Skin of body (tissue), 2 donors: Measurements from ENCODE around the gene MYO1A. TPM values are rescaled to one million over a fixed set of nuclear protein-coding genes. Genes with fewer than 3 reads are reported as not detected.
"Not testable (repeated sequence)": the region's sequence is repeated elsewhere in the genome, so short reads cannot be mapped to it uniquely, and the experiment has no call there.

Source experiments
- DNase-seq: peaks from one replicate; lab custom pipeline; 2025; lab: John Stamatoyannopoulos, UW
- total RNA-seq: library from RNA; depleted of rRNA; stranded (reverse); fragments of >200 nt; gene quantifications from one replicate; pipeline ENCODE4 v1.2.3, GENCODE V29; 2014

The MYO1A gene
- total RNA-seq, 1 donor from 2014 or later = 0.69 TPM

DNA sequence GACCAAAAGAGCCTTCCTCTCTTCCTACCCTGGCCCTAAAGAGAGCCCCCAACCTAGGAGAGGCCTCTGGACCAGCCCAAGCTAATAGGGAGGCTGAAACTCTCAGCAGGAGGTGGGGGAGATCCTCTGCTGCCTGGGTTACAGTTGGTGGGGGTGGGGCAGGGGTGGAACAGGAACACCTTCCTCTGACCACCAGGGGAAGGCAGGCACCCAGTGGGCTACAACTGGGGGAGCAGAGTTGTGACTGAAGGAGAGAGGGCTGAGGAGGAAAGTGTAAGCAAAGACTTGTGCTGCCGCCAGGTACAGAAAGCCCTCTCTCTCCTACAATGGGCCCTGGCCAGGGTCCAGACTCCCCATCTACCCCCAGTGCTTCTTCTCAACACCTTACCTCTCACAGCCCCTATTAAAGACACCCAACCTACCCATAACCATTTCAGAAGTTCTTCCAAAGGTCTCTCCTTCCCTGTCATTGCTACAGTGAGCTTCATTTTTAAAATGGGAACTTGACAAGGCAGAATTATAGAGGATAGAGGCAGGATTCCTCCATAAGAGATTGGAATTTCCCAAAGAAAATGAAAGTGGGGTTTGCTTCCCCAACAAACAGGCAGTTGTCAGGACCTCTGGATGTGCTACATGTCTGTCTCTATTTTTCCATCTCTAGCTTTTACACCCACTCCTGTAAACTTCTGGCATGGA, 1.4 kb downstream of the MYO1A start:
- DNase-seq = no peak

DNA sequence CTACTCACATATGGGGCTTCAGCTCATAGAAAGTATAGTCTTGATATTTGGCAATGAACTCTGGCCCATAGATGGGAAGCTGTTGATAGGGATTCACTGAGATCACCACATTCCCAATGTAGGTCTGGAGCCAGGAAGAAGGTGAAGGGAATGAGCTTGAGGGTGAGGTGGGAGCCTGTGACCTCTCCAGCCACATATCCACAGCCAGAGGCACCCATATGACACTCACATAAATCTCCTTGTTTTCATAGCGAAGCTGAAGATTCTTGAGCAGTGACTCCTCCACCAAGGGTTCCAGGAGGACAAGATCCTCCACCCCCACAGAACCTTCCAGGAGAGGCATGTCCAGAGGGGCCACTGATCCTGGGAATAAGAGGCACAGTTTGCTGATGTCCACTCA, 1.9 kb downstream of the MYO1A start:
- no peak for DNase-seq

DNA sequence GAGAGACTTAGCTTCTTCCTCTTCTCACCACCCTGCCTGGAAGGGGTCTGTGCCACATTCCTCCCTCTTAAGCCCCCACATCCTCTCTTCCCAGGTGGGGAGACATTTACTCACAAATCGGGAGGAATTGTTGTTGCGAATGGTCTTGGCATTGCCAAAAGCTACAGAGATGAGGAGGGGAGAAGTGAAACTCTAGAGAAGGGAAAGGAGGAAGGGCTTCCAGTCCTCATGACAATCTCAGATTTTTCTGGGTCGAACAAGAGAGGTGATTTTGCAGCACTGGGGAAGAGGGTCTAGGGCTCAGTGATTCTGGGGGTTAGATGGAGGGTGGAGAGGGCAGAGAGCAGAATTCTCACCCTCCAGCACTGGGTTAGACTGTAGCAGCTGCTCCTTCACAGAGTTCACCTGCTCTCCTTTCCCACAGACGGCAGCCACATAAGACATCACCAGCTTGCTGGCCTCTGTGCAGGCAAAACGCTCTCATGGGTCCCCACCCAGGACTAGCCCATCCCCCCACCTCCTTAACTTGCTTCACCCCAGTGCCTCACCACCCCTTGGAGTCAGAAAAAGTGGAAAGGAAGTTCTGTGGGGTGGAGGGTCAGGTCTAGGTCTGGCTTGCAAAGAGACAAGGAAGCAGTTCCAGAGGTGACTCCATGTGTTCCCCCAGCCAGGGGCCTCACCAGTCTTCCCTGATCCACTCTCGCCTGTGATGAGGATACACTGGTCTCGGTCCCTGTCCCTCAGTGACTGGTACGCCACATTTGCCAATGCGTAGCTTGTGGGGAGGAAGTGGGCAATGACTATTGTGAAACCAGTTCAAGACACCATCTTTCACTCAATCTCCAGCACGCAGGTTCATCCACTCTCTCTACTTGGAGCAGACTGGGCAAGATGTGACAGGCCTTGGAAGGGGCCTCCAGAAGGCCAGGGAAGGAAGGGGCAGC, 2.7 kb downstream of the MYO1A start:
- DNase-seq = no peak

DNA sequence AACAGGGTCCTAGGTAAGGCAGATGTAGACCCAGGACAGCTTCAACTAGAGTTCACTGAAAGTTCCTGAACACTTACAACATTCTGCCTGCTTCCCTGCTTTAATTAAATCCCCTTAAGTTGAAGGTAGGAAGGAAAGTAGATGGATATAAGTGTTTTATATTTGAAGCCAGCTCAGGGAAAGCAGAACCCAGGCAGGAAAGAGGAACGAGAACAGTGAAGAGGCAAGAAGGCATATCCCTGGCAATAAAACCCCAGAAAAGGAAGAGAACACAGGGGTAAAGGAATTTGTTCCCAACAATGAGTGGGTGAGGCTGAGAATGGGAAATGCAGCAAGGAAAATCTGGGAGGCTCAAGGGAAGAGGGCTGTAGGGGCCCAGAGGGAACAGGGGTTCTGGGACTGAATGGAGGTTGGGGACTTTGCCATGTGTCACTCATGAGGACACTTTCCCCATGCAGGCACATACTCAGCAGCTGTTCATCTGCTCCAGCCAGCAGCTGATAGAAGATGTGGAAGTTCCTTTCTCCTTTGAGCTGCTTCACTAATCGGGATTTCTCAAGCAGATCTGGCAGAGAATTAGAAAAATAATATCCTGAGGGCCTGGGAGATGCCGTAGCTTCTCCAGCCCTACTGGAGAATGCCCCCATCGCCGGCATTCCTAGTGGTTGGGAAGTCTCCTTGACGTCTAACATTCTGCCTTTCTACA, 3.7 kb downstream of the MYO1A start:
- DNase-seq = no peak

DNA sequence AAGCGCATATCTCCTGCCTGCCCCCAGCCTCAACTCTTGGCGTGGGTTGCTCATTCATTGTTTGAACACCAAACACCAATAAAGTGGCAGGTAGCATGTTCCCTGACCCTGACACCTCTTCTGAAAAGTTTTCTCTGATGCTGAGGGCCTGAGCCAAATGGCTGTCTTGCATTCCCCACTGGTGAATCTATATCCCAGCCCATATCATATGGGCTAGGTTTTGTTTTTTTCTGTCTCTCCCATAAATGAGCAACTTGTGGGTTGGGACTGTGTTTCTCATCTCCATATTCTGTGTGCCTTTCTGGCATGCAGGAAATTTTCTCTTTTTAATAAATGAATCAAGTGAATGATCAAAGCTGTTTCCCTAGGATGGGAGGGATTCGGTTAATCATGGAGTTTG, 5.0 kb downstream of the MYO1A start:
- no peak for DNase-seq

DNA sequence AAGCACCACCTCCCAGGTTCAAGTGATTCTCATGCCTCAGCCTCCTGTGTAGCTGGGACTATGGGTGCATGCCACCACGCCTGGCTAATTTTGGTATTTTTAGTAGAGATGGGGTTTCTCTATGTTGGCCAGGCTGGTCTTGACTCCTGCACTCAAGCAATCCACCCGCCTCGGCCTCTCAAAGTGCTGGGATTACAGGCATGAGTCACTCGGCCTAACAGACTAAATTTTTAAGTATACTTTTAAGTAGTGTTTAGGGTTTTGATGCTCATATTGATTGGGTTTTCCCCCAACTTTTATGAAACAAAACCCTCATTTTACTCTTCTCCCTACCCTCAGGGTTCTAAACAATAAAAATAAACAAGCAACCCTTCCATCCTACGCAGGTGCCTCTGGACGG, 5.5 kb downstream of the MYO1A start:
- DNase-seq = no peak

DNA sequence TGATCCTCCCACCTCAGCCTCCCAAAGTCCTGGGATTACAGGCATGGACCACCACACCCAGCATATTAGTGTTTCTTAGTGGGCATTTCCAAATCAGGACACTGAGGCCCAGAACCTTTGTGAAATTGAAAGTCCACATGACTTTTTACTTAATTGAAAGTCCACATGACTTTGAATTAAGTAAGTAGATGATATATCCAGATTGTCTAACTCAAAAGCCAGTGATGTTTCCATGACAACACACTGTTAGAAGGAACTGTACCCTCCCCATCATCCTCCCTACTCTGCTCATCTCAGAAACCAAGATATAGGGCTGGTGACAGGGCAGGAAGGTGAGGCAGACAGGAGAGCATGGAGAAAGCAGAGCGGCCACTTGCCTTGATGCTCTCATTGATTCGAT, 7.2 kb downstream of the MYO1A start:
- DNase-seq = no peak

DNA sequence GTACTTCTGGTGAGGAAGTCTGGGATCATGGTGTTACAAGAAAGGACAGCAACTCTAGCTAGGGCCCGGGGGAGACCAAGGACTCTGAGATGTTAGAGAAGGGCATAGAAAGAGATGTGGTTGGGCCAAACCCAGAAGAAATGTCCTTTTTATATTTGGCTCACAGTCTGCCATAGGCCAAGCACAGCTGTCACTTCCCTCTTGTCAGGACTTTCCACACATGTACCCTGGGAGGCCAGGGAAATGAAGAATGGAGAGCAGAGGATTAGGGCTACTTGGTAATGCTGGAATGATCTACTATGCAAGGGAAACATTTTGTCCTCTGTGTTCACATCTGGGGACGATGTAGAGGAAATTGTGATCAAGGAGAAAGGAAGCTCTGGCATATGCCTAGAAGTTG, 9.2 kb downstream of the MYO1A start:
- DNase-seq = no peak

DNA sequence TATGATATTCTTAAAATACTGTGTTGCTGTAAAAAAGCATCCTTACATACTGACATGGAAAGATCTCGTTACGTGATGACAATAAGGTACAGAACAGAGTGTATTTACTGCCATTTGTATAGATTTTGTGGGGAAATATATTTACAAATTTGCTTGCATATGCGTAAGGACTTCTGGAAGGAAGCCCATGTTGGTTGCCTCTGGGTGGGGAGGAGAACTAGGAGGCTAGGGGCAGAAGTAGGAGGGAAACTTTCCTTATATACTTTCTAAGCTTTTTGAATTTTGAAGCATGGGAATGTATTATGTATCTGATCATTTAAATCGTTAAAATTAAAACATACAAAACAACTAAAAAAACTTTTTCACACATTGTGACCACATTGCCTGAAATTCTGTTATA, 9.7 kb downstream of the MYO1A start:
- DNase-seq = no peak

DNA sequence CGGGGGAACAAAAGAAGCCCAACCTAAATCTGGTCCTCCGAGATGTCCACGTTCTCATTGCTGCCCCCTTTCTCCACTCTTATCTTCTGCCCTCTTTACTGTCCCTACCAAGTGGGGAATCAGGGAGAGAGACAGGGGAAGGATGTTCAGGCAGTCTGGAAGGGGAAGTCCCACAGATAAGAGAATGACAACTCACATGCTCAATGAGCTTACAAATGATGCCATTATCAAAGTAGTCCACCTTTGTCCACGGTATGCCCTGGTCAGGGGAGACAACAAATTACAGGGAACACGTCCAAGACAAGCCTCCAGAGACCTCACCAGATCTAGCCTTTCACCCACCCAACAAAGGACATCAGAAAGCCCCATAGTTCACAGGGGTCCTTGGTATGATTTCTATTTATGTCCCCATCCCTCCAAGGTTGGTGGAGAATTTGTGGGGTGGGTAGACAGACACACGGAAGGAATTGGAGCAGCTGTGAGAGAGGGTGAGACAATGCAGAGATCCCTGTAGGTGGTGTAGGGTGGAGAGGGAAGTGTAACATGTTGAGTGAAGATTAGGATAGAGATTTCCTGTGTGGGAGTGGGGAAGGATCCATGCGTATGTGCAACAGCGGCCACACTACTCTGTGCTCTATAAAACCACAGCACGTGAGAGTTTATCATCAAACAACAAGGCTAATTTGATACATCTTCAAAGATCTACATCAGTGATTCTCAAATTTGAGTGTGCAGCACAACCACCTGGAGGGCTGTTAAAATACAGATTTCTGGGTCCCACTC, 10.7 kb downstream of the MYO1A start:
- no peak for DNase-seq

DNA sequence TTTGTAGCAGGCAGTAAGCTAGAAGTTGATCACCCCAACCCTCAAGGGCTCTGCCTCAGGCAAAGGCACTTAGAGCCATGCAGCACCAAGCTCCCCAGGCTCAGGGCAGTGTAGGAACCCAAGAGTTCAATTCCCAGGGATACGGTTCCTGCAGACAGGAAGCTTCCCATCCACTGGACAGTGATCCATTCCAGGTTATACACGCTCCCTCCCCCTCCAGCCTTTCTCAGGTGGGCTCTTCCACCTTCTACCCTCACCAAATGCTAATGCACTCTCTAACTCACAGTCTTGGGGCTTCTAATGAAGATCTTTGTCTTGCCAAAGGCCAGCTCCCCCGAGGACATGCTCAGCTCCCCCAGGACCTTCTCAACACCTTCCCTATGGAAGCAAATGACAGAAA, 12.7 kb downstream of the MYO1A start:
- DNase-seq = no peak

DNA sequence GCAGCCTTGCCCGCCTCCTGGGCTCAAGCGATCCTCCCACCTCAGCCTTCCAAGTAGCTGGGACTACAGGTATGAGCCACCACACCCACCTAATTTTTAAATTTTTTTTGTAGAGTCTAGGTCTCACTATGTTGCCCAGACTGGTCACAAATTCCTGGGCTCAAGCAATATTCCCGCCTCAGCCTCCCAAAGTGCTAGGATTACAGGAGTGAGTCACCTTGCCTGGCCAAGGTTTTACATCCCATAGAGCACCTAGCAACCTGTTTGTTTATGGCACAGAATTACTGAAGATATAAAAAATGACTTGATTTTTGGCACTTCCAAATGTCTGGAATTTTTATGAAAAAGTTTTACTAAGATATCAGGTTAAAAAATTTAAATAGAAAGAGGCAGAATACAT, 16.5 kb downstream of the MYO1A start:
- DNase-seq = no peak

DNA sequence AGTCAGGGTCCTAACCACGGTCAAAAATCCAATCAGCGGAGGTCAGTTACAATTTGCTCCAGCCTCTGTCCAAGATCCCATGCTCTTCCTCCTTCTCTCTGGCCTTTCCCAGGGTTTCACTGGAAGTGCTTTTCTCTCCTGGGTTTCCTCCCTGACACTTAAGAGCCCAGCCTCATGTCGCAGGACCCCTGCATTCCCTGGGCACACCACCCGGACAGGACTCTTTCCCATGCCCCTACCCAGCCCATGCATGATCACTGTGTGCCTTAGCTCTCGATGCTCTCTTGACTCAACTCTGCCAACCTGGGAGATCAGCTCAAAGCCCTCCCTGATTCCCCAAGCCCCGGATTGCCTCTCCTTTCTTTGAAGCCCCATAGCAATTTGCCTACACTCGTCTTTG, 18.1 kb downstream of the MYO1A start:
- DNase-seq = no peak

DNA sequence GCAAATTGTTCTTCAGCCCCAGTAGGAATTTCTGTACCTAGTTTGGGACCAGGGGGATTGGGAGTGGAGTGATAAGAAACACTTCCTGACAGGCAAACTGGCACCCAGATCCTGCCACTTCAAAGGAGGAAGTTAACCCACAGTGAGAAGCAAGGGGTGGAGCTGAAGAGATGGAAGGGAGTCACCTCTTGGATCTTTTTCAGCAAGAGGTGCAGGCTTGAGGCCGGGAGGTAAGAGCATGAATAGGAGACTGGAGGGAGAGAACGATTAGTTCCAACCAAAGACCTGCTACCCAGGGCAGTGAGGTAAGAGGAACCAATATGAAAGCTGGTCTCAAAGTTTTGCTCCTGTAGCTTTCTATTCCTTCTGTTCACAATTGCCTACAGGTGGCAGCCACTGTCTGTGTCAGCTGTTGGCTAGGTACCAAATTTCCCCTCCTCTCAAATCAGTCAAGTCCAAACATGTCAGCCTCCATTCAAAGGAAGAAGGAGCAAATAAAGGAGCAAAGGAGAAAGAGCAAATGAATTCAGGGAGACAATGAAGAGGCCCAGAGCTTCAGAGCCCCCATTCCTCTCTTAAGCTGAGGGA, 18.7 kb downstream of the MYO1A start:
- DNase-seq = no peak

DNA sequence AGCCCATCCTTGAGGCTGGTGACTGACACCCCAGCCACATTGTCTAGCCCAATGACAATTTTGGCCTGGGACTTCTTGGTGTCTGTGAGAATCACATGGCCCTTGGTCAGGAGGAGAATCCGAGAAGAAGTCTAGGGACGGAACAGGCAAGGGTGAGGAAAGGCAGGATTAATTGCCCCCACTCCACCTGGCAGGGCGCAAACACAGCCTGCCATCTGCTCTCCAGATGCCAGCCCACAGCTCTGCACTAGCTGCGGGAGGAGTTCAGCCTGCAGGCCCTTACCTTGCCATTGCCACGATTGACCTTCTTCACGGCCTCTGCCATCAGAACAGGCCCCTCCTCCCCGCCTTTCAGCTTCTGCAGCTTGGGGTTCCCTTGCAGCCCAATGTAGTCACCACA, 20.5 kb downstream of the MYO1A start:
- DNase-seq = no peak

DNA sequence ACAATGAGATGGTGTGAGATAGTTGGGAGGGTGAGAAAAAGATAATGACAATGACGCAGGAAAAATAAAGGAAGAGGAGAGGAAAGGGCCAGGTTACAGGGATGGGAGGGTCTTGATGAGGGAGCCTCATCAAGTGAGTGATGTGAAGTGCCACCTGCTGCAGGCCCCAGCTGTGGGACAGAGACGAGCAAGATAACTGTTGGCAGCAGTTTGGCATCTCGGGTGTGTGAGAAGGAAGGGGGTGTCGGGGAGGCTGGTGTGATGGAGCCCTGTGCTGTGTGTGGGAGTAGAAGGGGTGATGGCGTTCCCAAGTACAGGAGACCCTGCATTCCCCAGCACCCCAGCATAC, 22.1 kb downstream of the MYO1A start:
- no peak for DNase-seq

DNA sequence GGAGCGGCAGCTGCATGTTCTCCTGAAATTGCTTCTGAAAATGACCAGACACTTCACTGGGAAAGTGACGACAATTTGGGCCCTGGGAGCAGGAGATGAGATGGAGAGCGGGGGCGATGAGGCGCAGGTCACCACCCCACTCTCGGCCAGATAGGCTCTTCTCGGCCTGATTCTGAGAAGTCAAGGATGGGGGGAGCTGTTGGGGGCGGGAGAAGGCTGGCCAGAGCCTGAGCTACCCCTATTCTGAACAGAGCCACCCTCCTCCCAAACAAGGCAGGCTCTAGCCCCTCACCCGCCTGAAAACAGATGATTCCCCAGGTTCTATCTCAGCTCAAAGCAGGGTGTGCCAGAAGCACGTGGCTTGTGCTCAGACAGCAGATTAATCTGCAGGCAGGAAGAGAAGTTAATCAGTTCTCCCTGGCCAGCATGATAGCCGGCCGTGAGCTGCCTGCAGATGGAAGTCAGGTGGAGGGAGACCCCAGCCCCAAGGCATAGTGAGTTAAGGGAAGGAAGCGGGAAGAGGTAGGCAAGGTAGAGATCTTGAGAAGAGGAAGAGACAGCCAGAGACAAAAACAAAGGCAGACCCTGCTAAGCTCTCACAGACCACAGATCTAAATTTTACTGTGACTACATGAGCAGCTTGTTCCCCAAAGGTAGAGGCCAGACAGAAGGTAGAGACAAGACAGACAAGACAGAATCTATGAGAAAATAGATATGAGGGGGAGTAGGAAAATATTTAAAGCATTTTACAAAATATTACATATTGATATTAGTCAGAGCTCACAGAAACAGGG, 22.7 kb downstream of the MYO1A start:
- no peak for DNase-seq

DNA sequence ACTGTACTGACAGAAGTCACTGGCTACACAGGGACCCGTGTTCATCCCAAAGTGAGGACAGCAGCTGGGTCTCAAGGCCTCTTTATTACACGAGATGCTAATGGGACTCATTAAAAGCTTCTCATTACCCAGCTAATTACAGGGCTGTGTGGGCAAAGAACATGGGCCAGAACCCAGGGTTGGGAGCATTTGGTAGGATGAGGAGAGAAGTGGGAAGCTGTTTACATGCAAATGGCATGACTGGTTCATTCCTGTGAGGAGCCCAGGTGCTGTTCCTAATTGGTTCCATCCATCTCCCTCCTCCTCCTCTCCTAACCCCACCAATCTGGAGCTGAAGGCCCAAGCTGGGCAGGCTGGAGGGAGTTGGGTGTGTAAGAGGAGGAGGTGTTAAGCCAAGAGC, 24.7 kb downstream of the MYO1A start:
- no peak for DNase-seq

DNA sequence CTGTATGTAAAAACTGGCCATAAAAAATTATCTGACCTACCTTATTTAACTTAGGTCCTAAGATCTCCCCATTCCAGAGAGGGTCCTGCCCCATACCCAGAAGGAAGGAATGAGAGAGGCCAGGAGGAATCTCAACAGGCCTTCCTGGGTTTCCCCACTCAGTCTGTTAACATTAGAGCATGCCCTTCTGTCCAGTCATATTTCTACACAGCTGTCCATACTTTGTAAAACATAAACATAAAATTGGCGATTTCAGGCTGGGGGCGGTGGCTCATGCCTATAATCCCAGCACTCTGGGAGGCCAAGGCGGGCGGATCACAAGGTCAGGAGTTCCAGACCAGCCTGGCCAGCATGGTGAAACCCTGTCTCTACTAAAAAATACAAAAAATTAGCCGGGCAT, 27.6 kb downstream of the MYO1A start:
- not testable (repeated sequence) for DNase-seq

DNA sequence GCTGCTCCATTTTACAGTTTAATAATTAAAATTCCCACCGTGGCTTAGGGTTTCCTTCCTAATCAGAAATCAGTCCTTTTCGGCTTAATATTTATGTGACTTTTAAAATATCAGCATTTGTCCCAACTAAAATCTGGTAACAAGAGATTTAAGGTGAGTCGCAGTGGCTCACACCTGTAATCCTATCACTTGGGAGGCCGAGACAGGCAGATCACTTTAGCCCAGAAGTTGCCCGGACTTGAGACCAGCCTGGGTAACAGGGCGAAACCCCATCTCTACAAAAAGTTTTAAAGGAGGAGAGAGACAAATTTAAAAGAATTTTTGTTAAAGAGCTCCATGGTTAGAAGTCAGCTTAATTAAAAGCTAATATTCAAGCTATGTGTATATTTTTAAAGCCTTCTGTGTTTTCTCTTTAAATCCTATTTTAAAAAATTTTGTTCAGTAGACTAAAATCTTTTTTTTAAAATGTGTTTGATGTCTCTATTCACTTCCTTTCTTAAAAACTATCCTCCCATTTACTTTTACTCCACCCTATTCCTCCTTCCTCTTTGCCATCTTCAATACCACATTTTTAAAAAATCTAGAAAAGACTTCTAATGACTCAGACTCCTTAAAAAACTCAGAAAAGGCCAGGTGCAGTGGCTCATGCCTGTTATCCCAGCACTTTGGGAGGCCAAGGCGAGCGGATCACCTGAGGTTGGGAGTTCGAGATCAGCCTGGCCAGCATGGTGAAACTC, 29.8 kb downstream of the MYO1A start:
- DNase-seq = no peak
